ENCODE measurements around the gene FBXO4.

The FBXO4 gene

GRCh38 chr5:41983284-41983683, 58.2 kb downstream of the FBXO4 start:
- DNase-seq (ENCODE audit: low spot score), result no peak

DNA sequence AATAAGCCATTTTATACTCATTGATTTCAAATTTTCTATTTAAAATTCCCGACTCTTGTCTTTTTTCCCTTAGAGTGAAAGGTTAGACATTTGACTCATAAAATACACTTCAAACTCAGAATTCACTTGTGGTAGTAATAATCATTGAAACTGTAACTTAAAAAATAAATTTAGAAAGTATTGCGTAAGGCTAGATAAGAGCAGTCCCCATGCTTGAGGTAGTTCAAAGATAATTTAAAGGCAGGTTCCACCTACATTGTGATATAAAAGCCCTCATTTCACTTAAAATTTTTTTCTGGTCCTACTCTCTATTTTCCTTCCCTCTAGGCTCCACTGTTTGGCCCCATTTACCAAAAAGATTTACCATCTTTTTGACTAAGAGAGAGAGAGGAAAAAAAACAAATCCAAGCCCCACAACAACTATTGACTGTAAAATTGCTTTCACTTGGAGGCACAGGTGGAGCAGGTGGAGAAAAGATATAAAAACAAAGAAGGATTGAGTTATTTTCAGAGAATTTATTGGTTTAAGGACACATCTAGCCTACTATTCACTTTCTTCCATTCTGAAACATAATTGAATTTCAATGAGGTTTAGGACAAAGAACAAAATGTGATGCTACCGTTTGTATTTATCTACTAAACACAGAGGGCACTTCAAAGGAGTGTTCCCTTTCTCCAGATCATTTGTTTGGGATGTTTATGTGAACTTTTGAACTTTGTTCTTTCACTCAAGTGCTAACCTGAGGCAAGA, 61.0 kb downstream of the FBXO4 start:
- DNase-seq (ENCODE audit: low spot score), result no peak
